ENCODE data around the gene GGN.
A peak's percentile ranks its signal among the peaks of the same experiment; 100 is the strongest.
"Not testable (repeated sequence)": the region's sequence is repeated elsewhere in the genome, so short reads cannot be mapped to it uniquely, and the experiment has no call there.

The GGN gene

DNA sequence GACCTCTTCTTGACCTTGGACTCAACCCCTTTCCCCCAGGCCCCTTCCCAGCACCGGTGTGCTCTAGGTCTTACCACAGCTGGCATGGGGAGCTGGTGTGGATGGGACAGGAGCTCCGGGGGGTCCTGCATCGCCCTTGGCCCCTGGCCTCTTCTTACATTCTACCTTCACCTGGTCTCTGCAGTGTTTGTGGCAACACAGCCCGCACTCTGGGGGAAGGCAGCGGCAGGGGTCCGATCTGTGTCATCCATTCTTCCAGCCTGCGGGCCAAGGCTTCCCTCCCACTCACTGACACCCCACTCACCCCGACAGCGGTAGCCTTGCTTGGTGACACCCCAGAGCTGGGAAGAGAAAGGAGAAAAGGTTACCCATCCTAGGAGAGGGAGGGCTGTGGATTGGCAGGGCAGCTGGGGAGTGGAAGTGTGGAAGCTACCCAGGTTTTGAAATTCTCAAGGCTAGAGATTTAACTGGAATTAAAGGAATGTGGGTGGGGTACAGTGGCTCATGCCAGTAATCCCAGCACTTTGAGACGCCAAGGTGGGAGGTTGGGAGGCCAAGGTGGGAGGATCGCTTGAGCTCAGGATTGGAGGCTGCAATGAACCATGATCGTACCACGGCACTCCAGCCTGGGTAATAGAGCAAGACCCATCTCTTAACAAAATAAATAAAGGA is 23.3 kb upstream of the GGN start:
- DNase-seq: no peak

DNA sequence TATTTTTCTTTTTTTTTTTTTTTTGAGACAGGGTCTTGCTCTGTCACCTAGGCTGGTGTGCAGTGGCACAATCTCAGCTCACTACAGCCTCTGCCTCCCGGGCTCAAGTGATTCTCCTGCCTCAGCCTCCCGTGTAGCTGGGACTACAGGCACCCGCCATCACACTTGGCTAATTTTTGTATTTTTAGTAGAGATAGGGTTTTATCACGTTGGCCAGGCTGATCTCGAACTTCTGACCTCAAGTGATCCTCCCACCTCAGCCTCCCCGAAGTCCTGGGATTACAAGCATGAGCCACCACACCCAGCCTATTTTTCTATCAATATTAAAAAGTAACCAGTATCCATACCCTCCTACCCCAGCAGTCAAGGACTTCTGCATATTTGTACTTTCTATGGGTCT is 22.6 kb upstream of the GGN start:
- DNase-seq: not testable (repeated sequence)

DNA sequence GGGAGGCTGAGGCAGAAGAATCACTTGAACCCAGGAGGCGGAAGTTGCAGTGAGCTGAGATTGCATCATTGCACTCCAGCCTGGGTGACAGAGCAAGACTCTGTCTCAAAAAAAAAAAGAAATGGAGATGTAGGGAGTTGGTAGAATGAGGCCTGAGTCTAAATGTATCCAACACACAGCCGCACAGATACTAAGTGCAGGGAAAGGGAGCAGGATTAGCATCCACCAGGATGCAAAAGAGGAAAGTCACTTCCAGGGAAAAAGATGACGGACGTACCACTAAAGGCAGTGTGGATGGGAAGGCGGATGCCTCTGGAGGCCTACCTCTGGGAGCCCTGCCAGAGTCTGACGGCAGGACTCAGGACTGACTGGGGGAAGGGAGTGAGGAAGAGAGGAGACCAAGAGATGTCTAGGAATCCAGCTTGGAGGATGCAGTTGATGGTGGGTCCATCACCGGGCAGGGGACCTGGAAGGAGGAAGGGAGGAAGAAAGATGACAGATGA is 21.8 kb upstream of the GGN start:
- no peak for DNase-seq

DNA sequence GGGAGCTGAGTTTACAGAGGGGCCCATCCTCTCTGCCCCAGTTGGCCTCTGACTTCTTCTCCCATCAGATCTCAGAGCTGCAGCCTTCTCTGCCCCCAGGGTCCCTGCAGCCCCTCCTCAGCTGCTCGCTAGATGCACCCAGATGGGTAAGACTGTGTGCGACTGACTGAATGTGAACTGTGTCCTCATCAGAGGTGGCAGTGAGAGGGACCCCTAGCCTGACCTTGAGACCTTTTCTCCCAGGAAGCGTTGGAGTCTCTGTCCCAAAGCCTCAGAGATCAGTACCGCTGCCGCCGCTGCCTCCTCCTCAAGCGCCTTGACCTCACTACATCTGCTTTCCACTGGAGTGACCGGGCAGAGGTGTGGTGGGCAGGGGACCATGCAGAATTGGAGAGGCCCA is 17.4 kb upstream of the GGN start:
- DNase-seq: no peak

DNA sequence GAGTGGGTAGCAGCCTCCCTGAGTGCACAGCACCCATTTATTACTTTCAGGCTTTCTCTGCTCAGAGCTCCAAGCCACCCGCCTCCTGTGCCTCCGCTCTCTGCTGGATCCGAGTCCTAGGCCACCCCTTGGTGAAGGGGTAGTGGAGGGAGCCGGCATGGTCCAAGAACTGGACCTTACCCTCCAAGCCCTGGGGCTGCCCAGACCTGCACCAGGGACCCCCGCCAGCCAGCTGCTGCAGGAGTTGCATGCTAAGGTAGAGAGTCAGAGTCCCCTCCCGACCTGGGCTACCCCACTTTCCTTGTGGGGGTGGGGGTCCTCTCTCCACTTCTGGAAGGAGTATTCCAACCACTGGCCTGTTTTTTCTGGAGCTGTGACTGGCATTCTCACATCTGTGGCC is 17.0 kb upstream of the GGN start:
- no peak for DNase-seq

DNA sequence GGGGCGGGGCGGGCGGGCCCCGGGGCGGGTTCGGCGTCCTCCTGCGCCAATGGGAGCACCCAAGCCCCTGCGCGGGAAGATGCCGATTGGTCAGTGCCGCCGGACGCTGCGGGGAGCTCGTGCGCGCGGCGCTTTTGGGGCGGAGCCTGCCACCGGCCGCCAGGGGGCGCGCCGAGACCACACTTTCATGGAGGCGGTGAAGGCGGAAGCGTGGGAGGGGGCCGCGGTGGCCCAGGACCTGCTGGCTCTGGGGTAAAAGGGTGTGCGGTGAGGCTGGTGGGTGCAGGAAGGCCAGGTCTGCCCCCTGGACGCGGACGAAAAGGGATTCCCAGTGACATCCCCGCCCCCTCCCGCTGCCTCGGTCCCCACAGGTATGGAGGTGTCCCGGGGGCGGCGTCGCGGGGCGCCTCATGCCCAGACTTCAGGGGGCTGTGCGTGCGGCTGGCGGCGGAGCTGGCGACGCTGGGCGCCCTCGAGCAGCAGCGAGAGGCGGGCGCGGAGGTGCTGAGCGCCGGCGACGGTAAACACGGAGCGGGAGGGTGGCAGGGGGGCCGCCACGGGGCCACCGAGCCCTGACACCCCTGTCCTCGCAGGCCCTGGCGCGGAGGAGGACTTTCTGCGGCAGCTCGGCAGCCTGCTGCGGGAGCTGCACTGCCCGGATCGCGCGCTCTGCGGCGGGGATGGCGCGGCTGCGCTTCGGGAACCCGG is 15.3 kb upstream of the GGN start, which contains the start of gene FAM98C:
Gene FAM98C, plus strand, starts transcription at position 127 of the 708 bp plus-strand sequence. Its CDS starts 61 bp downstream, at position 188.
- DNase-seq: peak; percentile 94

DNA sequence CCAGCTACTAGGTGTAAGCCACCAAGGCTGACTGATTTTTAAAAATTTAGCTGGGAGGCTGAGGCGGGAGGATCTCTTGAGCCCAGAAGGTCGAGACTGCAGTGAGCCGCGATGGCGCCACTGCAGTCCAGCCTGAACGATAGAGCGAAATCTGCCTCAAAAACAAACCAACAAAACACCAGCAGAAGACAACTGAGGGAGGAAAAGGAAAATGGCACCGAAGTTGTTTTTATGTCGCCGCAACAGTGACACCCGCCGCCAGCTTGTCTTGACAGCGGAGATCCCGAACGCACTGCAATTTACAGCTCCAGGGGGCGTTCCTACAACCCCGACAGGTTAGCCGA is 14.8 kb upstream of the GGN start:
- no peak for DNase-seq

DNA sequence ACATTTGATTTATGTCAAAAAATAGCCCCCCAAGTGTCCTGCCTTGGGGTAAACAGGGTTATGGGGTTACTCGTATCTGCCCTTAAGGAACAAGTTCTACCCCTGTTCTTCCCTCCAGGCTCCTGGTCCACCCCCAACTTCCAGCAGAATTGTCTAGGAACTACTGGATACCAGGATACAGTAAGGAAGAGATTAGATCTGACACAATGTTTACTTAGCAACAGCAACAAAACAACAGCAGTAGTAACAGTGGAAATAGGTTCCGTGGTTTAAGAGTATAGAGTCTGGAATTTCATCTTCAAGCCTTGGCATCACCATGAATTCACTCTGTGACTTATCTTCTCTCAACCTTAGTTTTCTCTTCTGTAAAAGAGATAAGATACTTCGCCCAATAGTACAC is 13.3 kb upstream of the GGN start:
- DNase-seq: no peak

DNA sequence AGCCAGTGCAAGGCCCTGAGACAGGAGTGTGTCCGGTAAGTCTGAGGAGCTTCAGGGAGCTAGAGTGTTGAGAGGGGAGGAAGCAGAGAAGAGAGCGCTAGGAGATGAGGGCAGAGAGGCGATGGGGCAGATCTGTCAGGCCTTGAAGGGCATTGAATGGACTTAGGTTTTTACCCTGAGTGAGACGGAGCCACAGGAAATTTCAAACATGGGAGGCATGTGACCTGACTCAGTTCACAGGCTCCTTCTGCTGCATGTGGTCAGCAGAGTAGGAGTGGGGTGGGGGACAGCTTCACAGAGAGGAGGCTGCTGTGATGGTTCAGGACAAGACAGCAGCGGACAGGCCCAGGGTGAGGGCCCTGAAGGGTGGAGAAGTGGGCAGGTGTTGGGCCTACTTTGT is 12.5 kb upstream of the GGN start:
- DNase-seq: no peak

DNA sequence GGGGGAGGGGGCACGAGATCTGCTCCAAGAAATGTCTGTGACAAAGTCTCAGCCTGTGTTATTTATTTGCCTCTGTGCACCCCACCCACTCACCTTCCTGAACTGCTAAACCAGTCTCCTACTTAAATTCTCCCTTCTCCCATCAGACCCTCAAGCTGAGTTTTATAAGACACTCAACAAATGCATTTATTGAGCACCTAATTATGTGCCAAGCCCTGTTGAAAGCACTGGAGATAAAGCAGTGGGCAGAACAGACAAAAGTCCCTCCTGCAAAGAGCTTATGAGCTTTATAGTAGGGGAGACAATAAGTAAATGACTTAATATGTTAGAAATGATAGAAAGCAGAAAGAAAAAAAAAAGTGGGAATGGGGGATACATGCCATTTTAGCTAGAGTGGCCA is 11.7 kb upstream of the GGN start:
- no peak for DNase-seq

DNA sequence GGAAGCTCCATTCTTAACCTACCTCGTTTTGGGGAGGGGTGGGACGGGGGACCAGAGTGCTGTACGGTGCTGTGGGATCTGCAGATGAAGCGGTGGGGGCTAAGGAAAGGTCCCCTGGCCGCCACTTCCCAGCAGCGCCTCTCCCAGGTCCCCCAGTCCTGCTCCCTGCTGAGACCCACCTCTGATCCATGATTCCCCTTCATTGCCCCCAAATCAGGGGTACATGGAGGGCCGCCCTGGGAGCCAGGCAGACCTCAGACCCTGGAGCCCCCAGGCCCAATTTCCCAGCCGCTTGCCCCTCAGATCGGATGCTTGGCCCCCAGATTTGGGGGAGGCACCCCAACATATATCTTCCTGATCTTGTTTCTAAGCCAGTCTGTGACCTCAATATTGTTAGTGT is 11.2 kb upstream of the GGN start:
- DNase-seq: no peak

DNA sequence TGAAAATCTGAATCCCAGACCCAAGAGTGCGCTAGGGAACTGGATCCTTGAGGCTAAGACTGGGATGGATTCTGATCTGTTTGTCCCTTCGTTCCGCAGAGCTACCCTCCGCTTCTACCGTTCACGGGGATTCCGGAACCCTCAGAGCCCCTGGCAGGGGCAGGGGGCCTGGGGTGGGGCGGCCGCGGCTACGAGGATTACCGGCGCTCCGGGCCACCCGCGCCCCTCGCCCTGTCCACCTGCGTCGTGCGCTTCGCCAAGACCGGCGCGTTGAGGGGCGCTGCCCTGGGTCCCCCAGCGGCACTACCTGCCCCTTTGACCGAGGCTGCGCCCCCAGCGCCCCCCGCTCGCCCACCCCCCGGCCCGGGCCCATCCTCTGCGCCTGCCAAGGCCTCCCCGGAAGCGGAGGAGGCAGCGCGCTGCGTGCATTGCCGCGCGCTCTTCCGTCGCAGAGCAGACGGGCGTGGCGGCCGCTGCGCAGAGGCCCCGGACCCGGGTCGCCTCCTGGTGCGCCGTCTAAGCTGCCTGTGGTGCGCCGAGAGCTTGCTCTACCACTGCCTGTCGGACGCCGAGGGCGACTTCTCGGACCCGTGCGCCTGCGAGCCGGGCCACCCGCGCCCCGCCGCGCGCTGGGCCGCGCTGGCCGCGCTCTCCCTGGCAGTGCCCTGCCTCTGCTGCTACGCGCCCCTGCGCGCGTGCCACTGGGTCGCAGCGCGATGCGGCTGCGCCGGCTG is 7.7 kb upstream of the GGN start:
- DNase-seq: no peak

DNA sequence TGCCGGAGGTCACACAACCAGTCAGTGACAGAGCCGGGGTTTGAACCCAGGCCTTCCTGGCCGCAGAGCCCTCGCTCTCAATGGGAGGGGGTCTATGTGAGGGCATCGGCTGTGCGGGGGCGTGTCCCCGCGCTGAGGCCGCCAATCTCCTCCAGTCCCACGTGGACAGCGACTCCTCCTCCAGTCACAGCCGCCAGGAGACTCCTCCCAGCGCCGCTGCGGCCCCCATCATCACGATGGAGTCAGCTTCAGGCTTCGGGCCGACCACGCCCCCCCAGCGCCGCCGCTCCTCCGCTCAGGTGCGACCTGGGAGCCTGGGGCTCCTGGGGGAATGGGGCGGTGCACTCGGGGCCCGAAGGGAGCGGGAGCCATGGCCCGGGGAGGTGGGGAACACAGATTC is 6.7 kb upstream of the GGN start:
- DNase-seq: no peak

DNA sequence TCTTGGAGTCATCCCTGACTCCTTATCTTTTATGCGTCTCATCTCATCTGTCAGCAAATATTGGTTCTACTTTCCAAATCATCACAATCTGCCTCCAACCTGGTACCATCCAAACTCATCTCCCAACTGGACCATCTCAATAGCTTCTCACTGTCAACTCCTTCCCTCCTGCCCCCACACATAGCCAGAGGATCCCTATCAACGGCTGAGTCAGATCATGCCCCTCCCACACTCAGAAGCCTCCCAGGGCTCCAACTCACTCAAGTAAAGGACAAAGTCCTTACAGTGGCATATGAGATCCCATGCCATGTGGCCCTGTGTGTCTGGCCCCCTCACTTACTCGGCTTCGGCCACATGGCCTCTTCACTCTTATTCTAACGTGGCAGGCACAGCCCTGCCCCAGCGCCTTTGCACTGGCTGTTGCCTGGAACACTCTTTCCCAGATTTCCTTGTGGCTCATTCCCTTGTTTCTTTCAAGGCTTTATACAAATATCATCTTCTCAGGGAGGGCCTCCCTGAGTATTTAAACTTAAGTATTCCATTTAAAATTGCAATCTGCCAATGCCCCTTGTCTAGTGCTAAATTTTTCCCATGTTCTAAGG is 5.0 kb upstream of the GGN start:
- DNase-seq: no peak

DNA sequence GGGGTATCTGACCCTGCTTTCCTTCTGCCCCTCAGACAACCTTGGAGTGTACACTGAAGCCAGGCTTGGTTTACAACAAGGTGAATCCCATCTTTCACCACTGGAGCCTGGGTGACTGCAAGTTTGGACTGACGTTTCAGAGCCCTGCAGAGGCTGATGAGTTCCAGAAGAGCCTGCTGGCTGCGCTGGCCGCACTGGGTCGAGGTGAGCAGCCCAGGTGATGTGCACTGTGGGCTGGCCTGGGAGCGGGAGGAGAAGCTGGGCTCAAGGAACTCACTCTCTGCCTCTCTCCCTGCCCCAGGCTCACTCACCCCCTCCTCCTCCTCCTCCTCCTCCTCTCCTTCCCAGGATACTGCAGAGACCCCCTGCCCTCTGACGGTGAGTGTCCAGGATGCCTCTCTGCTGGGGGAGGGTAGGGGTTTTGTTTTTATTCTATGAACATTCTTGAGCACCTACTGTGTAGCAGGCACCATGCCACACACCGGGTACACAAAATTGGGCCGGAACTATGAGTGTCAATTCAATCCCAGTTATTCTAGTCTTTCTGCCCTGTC is 4.2 kb upstream of the GGN start:
- DNase-seq: no peak

DNA sequence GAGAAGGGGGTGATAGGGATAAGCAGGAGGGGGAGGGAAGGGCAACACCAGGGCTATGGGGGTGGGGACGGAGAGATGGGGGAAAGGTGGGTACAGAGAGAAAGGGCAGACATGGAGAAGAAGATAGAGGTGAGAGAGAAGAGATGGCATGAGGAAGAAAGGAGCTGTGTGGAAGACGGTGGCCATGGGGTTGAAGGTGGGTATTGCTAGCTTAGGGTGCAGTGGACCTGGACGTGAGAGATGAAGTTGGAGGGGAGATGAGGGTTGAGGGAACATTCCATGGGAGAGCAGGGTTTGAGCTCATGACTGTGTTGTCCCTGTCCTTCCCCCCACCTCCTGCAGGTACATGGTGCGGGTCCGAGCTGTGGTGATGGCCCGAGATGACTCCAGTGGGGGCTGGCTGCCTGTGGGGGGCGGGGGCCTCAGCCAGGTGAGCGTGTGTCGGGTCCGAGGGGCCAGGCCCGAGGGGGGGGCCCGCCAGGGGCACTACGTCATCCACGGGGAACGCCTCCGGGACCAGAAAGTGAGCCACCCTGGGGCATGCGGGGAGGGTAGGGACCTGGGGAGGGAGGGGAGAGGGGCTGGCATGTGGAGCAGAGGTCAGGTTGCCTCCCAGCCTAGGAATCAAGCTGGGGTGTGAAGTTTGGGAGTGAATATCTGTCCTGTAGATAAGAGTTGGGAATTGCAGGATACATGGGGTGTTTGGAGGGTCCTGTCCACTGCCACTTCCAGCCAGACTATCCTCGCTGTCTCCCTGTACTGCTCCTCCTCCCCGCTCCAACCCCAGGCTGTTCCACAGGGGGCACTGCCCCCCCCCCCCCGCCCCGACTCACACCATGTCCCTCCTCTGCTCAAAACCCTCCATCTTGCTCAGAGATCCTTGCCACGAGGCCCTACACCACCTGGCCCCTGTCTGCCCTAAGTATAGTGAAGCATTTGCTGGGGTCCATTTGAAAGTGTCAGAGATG is 2.4 kb upstream of the GGN start:
- no peak for DNase-seq

DNA sequence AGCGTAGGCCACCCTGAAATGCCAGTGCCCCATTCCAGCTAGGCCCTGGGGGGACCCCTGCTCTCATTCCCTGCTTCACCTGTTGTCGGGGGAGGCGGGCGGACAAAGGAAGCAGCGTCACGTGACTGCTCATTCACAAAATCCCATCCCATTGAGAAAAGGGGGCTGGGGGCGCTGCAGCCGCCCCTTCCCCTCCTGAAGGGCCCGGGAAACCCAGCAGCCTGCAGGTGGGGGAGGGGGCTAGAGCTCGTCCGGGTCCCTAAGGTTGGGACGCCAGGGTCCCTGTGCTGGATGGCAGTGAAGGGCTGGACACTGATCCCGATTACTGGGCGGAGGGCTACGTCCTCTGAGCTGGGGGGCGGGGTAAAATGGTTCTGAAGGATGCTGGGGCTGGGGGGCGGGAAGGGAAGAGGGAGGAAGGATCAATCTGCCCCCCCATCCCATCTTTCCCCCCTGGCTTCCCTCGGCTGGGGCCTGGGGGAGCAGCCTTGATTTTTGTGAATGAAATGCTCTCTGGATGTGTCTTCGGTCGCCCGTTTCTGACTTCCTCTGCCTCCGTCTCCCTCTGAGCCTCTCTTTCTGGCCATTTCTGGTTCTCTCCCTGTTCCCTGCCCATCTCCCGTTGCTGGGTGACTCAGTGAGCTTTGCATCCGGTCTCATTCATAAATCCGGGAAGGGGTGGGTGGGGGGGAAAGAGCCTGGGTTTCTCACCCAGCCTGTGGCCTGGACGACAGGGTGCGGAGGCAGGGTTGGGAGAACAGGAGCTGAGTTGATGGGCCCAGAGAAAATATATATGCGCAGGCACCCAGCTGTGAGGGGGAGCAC is 1.5 kb upstream of the GGN start:
- no peak for DNase-seq

DNA sequence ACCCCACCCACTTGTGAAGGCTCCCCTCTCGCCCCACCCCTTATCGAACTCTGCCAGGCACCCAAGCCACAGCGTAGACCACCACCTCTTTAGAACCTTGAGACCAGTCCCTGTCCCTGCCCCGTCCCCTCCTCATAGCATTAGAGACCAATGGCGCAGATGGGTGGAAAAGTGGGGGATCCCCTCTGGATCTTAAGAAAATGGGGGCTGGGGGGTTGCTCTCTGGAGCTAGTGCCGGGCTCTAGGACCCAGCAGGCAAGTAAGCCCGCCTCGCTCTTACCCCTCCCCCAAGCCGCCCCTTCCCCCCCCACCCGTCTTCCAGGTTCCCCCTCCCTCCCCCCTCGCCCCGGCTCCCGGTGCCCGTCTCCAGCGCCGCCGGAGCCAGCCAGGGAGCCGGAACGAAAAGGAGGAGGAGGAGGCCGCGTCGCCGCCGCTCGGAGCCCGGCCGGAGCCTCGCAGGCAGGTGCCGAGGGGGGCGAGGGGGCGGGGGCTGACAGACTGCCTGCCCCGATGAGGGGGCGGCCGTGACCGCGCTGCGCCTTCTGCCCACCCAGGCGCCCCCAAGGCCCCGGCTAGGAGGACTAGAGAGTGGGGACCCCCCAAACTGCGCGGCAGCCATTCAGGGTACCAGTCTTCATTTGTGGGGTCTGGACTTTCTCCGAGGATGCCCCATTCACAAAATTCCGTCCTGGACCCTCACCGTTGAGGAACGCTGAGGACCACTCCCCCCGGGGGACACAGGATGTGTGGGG is 691 bp upstream of the GGN start, which contains the start of gene SPRED3:
Gene SPRED3, plus strand, starts transcription at position 349 of the 752 bp plus-strand sequence. CDS start 1,606 bp downstream, outside the sequence.
- DNase-seq: peak; percentile 53

DNA sequence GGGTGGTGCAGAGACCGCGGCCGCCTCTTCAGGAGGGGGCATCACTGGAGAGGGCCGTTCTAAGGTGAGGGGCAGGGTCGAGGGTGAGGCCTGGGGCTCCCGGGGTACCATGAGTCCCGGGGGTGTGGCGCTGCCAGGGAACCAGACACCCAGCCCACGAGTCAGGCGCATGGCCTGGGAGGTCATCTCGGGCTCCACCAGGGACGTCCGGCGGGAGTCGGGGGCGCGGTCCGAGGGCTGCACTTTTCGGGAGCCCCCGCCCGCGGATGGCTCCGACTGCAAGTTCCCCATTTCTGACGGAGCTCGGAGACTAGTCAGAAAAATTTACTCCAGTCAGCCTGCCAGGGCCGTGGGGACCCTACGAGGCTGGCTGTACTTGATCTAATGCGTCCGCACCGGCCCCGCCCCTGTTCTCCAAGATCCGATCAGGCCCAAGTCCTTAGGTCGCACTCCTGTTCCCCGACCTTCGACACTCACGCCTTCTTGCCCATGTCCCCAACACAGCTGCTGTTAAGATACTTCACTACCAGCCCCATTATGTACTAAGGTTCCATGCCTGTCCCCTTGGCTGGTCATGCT is 774 bp downstream of the GGN start:
- DNase-seq: no peak
